GM12891 (cell line): ENCODE measurements around the gene CALML5.

Source experiments
- DNase-seq: peaks from one replicate; pipeline ENCODE4 v3.0.0; 2011; ENCODE audit warnings: low spot score; ENCODE audit not compliant: insufficient read length
- FAIRE-seq: peaks from 2 replicates; lab custom pipeline; 2011; peaks lifted over from hg19 to GRCh38; lab: Jason Lieb, UNC
- PAX5 ChIP-seq: IDR thresholded peaks from 2 replicates; pipeline ENCODE4 v1.6.1; 2011; ENCODE audit warnings: low read length, moderate library complexity, mild to moderate bottlenecking; ENCODE audit not compliant: insufficient read depth, severe bottlenecking
- POLR2A ChIP-seq: IDR thresholded peaks from 2 replicates; pipeline ENCODE4 v1.6.1; 2011; ENCODE audit warnings: low read depth, low read length, control low read depth
- POLR2AphosphoS5 ChIP-seq: IDR thresholded peaks from 2 replicates; pipeline ENCODE4 v1.6.1; 2011; ENCODE audit warnings: low read depth, low read length, control low read depth
- POU2F2 ChIP-seq: IDR thresholded peaks from 2 replicates; pipeline ENCODE4 v1.6.1; 2011; ENCODE audit warnings: low read depth, mild to moderate bottlenecking, control low read depth, low read length, moderate library complexity
- SPI1 ChIP-seq: IDR thresholded peaks from 2 replicates; pipeline ENCODE4 v1.6.1; 2011; ENCODE audit warnings: low read depth, low read length, control low read depth
- TAF1 ChIP-seq: IDR thresholded peaks from 2 replicates; pipeline ENCODE4 v1.6.1; 2011; ENCODE audit warnings: low read depth, low read length, control low read depth

The CALML5 gene

DNA sequence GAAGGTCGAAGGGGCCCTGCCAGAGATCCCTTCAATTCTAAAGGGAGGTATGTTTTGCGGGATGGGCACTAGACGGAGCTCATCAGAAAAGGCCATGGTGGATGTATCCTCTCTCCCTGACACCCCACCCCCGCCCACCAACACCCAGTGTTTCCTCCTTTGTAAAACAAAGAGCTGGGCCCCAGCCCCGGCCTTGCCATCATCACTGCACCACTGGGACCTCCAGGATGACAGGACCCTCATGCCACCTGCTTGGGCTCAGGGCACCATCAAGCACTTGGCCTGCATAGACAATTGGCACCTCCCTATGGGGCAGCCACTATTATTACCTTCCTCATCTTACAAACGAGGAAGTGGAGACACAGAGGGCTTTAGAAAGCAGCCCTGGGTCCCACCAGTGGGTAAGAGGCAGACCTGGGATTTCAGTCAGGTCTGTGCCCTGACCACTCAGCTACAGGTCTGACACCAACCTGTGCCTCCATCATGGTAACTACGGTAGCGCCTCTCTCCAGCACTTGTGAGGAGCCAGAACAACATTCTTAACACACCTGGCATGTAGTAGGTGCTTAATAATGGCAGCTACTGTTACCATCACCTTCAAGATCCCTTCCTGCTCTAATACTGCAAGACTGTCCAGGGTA, 27.4 kb upstream of the CALML5 start:
- no peak for FAIRE-seq
- no peak for DNase-seq
- TF ChIP-seq TAF1 (no peak), SPI1 (no peak), PAX5 (no peak), POLR2AphosphoS5 (no peak), POLR2A (no peak), POU2F2 (no peak)

- FAIRE-seq (no peak), DNase-seq (no peak)
- no peak for TF ChIP-seq PAX5
- no peak for TF ChIP-seq SPI1
Measured at GRCh38 chr10:5525561-5526341, 26.4 kb upstream of the CALML5 start.

DNA sequence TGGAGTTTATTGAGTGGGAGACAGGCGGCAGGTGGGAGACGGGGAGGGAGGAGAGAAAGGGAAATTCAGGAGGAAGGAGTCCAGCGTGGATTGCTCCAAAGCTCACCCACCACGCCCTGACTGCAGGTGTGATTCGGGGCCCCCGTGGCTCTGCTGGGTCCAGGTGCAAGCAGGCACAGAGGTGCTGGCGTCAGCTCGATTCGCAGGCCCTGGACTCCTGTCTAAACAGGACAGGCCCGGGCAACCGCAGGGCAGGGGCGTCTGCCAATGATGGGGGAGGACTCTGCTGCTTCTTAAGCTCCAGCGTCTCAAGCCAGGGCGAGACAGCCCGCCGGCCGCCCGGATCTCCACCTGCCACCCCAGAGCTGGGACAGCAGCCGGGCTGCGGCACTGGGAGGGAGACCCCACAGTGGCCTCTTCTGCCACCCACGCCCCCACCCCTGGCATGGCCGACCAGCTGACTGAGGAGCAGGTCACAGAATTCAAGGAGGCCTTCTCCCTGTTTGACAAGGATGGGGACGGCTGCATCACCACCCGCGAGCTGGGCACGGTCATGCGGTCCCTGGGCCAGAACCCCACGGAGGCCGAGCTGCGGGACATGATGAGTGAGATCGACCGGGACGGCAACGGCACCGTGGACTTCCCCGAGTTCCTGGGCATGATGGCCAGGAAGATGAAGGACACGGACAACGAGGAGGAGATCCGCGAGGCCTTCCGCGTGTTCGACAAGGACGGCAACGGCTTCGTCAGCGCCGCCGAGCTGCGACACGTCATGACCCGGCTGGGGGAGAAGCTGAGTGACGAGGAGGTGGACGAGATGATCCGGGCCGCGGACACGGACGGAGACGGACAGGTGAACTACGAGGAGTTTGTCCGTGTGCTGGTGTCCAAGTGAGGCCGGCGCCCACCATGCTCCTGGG, 25.5 kb upstream of the CALML5 start, which contains the start of gene CALML3:
TSS of gene CALML3 (plus strand) at position 321 of the 920 bp plus-strand sequence. CDS start at position 446, 125 bp downstream.
- TF ChIP-seq POLR2AphosphoS5: no peak
- TF ChIP-seq PAX5: no peak
- TF ChIP-seq TAF1: no peak
- no peak for TF ChIP-seq POLR2A
- no peak for TF ChIP-seq POU2F2
- no peak for TF ChIP-seq SPI1
- FAIRE-seq: no peak
- no peak for DNase-seq

DNA sequence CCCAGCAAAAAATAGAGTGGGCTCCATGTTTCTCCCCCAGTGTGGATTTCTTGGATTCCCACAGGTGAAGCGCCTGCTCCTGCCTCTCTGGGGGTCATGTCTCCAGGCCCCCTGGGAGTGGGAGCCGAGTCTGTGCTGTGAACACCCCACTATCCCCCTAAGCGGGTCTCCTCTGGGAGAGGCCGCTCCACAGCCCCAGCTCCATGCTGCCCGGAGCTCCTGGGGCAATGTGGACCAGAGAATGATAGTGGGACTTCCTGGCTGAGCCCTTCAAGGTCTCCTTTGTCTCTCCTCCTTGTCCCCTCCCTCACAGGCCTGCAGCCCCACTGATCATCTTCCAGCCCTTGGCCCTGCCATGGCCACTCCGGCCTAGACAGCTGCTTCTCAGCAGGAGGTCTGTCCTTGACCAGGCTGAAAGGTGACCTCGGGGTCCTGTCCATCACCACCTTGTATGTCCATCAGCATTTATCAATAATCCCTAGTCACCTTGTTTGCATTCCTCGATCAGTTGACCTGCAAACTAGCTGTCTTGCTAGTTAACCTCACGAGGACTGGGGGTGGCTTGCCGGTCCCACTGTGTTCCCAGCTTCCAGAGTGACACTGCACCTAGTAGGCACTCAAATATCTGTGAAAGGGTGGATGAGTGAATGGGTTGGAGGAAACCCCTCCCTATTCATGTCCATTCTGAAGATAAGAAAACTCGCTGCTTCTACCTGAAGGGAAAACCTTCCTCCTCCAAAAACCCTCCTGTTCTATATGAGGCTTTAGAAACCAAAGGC, 24.6 kb upstream of the CALML5 start:
- no peak for TF ChIP-seq TAF1
- no peak for TF ChIP-seq POU2F2
- TF ChIP-seq PAX5: no peak
- no peak for TF ChIP-seq POLR2AphosphoS5
- TF ChIP-seq SPI1: no peak
- no peak for TF ChIP-seq POLR2A
- FAIRE-seq: no peak

GRCh38 chr10:5522913-5523560, 23.7 kb upstream of the CALML5 start:
- no peak for FAIRE-seq

More for the DNA sequence above, 24.6 kb upstream of the CALML5 start:
- DNase-seq: no peak

DNA sequence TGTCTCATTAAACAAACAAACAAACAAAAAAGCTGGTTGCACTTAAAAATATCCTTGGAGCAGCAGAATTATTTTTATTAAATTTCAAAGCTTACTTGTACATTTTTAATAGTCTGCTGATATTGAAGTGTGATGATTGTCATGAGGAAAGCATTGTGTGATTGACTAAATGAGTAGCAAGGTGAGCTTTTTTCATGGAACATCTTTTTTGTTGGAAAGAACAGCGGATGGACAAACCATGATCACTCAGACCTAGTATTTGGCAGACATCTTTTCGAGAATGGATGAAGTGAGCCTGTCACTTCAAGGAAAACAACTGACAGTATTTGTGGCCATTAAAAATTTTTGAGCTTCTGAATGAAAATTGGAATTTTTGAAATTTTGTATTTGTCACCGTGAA, 19.7 kb upstream of the CALML5 start:
- TF ChIP-seq POU2F2 (no peak), PAX5 (no peak), POLR2AphosphoS5 (no peak), SPI1 (no peak), POLR2A (no peak), TAF1 (no peak)
- FAIRE-seq (no peak), DNase-seq (no peak)

More at GRCh38 chr10:5522913-5523560, 23.7 kb upstream of the CALML5 start:
- TF ChIP-seq POLR2A: no peak
- TF ChIP-seq TAF1: no peak
- TF ChIP-seq PAX5: no peak
- TF ChIP-seq SPI1: no peak
- TF ChIP-seq POU2F2: no peak
- TF ChIP-seq POLR2AphosphoS5: no peak
- DNase-seq: no peak

- DNase-seq (no peak), FAIRE-seq (no peak)
- TF ChIP-seq TAF1 (no peak), POLR2A (no peak), SPI1 (no peak), PAX5 (no peak), POLR2AphosphoS5 (no peak), POU2F2 (no peak)
Measured at GRCh38 chr10:5518143-5518542, 18.8 kb upstream of the CALML5 start.

- TF ChIP-seq PAX5: no peak
- DNase-seq (no peak), FAIRE-seq (no peak)
Measured at GRCh38 chr10:5517546-5517945, 18.2 kb upstream of the CALML5 start.
